ENCODE results near the gene PMS1. TPM values are rescaled to one million over a fixed set of nuclear protein-coding genes. Genes with fewer than 3 reads are reported as not detected.
"Not testable (repeated sequence)": the region's sequence is repeated elsewhere in the genome, so short reads cannot be mapped to it uniquely, and the experiment has no call there.

PMS1 gene
- total RNA-seq, 1 donor from 2014 or later = 23.9 TPM

- DNase-seq (ENCODE audit: low spot score) = no peak
- Mint-ChIP-seq H3K27ac (ENCODE audit: unreplicated experiment) (no peak overlapping the region), H3K27me3 (ENCODE audit: low read depth) (no peaks in the 10 kb centered on the region), H3K4me1 (ENCODE audit: low read depth) (no peaks in the 10 kb centered on the region), H3K4me3 (ENCODE audit: unreplicated experiment) (no peak overlapping the region), H3K36me3 (ENCODE audit: low read depth) (peaks cover 29% of the 10 kb centered on the region), H3K9me3 (ENCODE audit: low read depth) (no peaks in the 10 kb centered on the region)
- TF ChIP-seq CTCF (IDR thresholded peaks at IDR 0.05) = no peak
These were observed 92.0 kb downstream of the PMS1 start for GRCh38 chr2:189876271-189876670.

- no peaks in the 10 kb centered on the region for H3K27me3 Mint-ChIP-seq (ENCODE audit: low read depth)
- TF ChIP-seq CTCF (IDR thresholded peaks at IDR 0.05) = no peak
- DNase-seq (ENCODE audit: low spot score) = no peak
- no peak overlapping the region for H3K4me3 Mint-ChIP-seq (ENCODE audit: unreplicated experiment)
- H3K4me1 Mint-ChIP-seq (ENCODE audit: low read depth) = no peaks in the 10 kb centered on the region
- H3K9me3 Mint-ChIP-seq (ENCODE audit: low read depth) = no peaks in the 10 kb centered on the region
- H3K27ac Mint-ChIP-seq (ENCODE audit: unreplicated experiment) = no peak overlapping the region
- peaks cover 22% of the 10 kb centered on the region for H3K36me3 Mint-ChIP-seq (ENCODE audit: low read depth)
These were observed 95.4 kb downstream of the PMS1 start for GRCh38 chr2:189879716-189880081.

GRCh38 chr2:189880429-189880828 is 96.2 kb downstream of the PMS1 start:
- no peaks in the 10 kb centered on the region for H3K27me3 Mint-ChIP-seq (ENCODE audit: low read depth)
- H3K4me1 Mint-ChIP-seq (ENCODE audit: low read depth) = no peaks in the 10 kb centered on the region
- H3K36me3 Mint-ChIP-seq (ENCODE audit: low read depth) = peaks cover 17% of the 10 kb centered on the region
- H3K4me3 Mint-ChIP-seq (ENCODE audit: unreplicated experiment) = no peak overlapping the region
- no peak overlapping the region for H3K27ac Mint-ChIP-seq (ENCODE audit: unreplicated experiment)
- no peaks in the 10 kb centered on the region for H3K9me3 Mint-ChIP-seq (ENCODE audit: low read depth)
- no peak for TF ChIP-seq CTCF (IDR thresholded peaks at IDR 0.05)
- DNase-seq (ENCODE audit: low spot score) = no peak

- Mint-ChIP-seq H3K36me3 (ENCODE audit: low read depth) (peaks cover 17% of the 10 kb centered on the region), H3K9me3 (ENCODE audit: low read depth) (no peaks in the 10 kb centered on the region), H3K4me1 (ENCODE audit: low read depth) (no peaks in the 10 kb centered on the region), H3K27me3 (ENCODE audit: low read depth) (no peaks in the 10 kb centered on the region), H3K4me3 (ENCODE audit: unreplicated experiment) (no peak overlapping the region), H3K27ac (ENCODE audit: unreplicated experiment) (no peak overlapping the region)
- no peak for TF ChIP-seq CTCF (IDR thresholded peaks at IDR 0.05)
- DNase-seq (ENCODE audit: low spot score) = no peak
These were observed 96.7 kb downstream of the PMS1 start for GRCh38 chr2:189880832-189881492.

- Mint-ChIP-seq H3K27me3 (ENCODE audit: low read depth) (no peaks in the 10 kb centered on the region), H3K36me3 (ENCODE audit: low read depth) (peaks cover 8% of the 10 kb centered on the region), H3K4me1 (ENCODE audit: low read depth) (no peaks in the 10 kb centered on the region), H3K4me3 (ENCODE audit: unreplicated experiment) (no peak overlapping the region), H3K9me3 (ENCODE audit: low read depth) (peaks cover 12% of the 10 kb centered on the region), H3K27ac (ENCODE audit: unreplicated experiment) (no peak overlapping the region)
- no peak for DNase-seq (ENCODE audit: low spot score)
- no peak for TF ChIP-seq CTCF (IDR thresholded peaks at IDR 0.05)
These were observed 101.1 kb downstream of the PMS1 start for GRCh38 chr2:189885368-189885767.

GRCh38 chr2:189892546-189893294 is 108.5 kb downstream of the PMS1 start:
- not testable (repeated sequence) for H3K27ac Mint-ChIP-seq (ENCODE audit: unreplicated experiment); DNase-seq (ENCODE audit: low spot score); H3K4me1 Mint-ChIP-seq (ENCODE audit: low read depth); H3K27me3 Mint-ChIP-seq (ENCODE audit: low read depth); H3K36me3 Mint-ChIP-seq (ENCODE audit: low read depth); H3K4me3 Mint-ChIP-seq (ENCODE audit: unreplicated experiment)
- peaks cover 15% of the 10 kb centered on the region for H3K9me3 Mint-ChIP-seq (ENCODE audit: low read depth)
